ENCODE measurements around the gene ZNF536.
"Not testable (repeated sequence)": the region's sequence is repeated elsewhere in the genome, so short reads cannot be mapped to it uniquely, and the experiment has no call there.

Gene ZNF536

GRCh38 chr19:30486250-30486649 lies 114.1 kb downstream of the ZNF536 start:
- H3K4me3 ChIP-seq (ENCODE audit: low read depth, low read length); H3K4me1 ChIP-seq (ENCODE audit: control insufficient read depth, insufficient read depth, low read length, unreplicated experiment); H2AFZ ChIP-seq (ENCODE audit: low read length, unreplicated experiment); H3K79me2 ChIP-seq (ENCODE audit: control insufficient read depth, insufficient read depth, low read length, unreplicated experiment); H3K36me3 ChIP-seq (ENCODE audit: insufficient read depth, low read length); H3K27me3 ChIP-seq (ENCODE audit: insufficient read depth, low read length); H3K27ac ChIP-seq (ENCODE audit: low read depth, low read length): not testable (repeated sequence)

- Histone ChIP-seq H2AFZ (ENCODE audit: low read length, unreplicated experiment) (no peak overlapping the region), H3K27me3 (ENCODE audit: insufficient read depth, low read length) (no peaks in the 10 kb centered on the region), H3K79me2 (ENCODE audit: control insufficient read depth, insufficient read depth, low read length, unreplicated experiment) (no peaks in the 10 kb centered on the region), H3K36me3 (ENCODE audit: insufficient read depth, low read length) (no peaks in the 10 kb centered on the region), H3K27ac (ENCODE audit: low read depth, low read length) (no peak overlapping the region), H3K4me3 (ENCODE audit: low read depth, low read length) (no peak overlapping the region), H3K4me1 (ENCODE audit: control insufficient read depth, insufficient read depth, low read length, unreplicated experiment) (no peaks in the 10 kb centered on the region)
Observed at GRCh38 chr19:30487178-30487577, 115.0 kb downstream of the ZNF536 start.

- Histone ChIP-seq H3K36me3 (ENCODE audit: insufficient read depth, low read length) (no peaks in the 10 kb centered on the region), H3K27ac (ENCODE audit: low read depth, low read length) (no peak overlapping the region), H3K4me1 (ENCODE audit: control insufficient read depth, insufficient read depth, low read length, unreplicated experiment) (no peaks in the 10 kb centered on the region), H3K27me3 (ENCODE audit: insufficient read depth, low read length) (no peaks in the 10 kb centered on the region), H2AFZ (ENCODE audit: low read length, unreplicated experiment) (no peak overlapping the region), H3K79me2 (ENCODE audit: control insufficient read depth, insufficient read depth, low read length, unreplicated experiment) (no peaks in the 10 kb centered on the region), H3K4me3 (ENCODE audit: low read depth, low read length) (no peak overlapping the region)
Observed at GRCh38 chr19:30488191-30488590, 116.0 kb downstream of the ZNF536 start.

GRCh38 chr19:30490760-30491159 lies 118.6 kb downstream of the ZNF536 start:
- Histone ChIP-seq H3K27me3 (ENCODE audit: insufficient read depth, low read length) (no peaks in the 10 kb centered on the region), H2AFZ (ENCODE audit: low read length, unreplicated experiment) (no peak overlapping the region), H3K27ac (ENCODE audit: low read depth, low read length) (no peak overlapping the region), H3K4me1 (ENCODE audit: control insufficient read depth, insufficient read depth, low read length, unreplicated experiment) (no peaks in the 10 kb centered on the region), H3K4me3 (ENCODE audit: low read depth, low read length) (no peak overlapping the region), H3K36me3 (ENCODE audit: insufficient read depth, low read length) (no peaks in the 10 kb centered on the region), H3K79me2 (ENCODE audit: control insufficient read depth, insufficient read depth, low read length, unreplicated experiment) (no peaks in the 10 kb centered on the region)

- H3K4me3 ChIP-seq (ENCODE audit: low read depth, low read length), result no peak overlapping the region
- H3K27ac ChIP-seq (ENCODE audit: low read depth, low read length), result no peak overlapping the region
- no peaks in the 10 kb centered on the region for H3K27me3 ChIP-seq (ENCODE audit: insufficient read depth, low read length)
- H3K36me3 ChIP-seq (ENCODE audit: insufficient read depth, low read length), result no peaks in the 10 kb centered on the region
- H3K4me1 ChIP-seq (ENCODE audit: control insufficient read depth, insufficient read depth, low read length, unreplicated experiment), result no peaks in the 10 kb centered on the region
- H3K79me2 ChIP-seq (ENCODE audit: control insufficient read depth, insufficient read depth, low read length, unreplicated experiment), result no peaks in the 10 kb centered on the region
- no peak overlapping the region for H2AFZ ChIP-seq (ENCODE audit: low read length, unreplicated experiment)
Observed at GRCh38 chr19:30492586-30493270, 120.5 kb downstream of the ZNF536 start.

GRCh38 chr19:30497034-30497433 lies 124.8 kb downstream of the ZNF536 start:
- H3K27me3 ChIP-seq (ENCODE audit: insufficient read depth, low read length), result no peaks in the 10 kb centered on the region
- no peak overlapping the region for H2AFZ ChIP-seq (ENCODE audit: low read length, unreplicated experiment)
- H3K79me2 ChIP-seq (ENCODE audit: control insufficient read depth, insufficient read depth, low read length, unreplicated experiment), result no peaks in the 10 kb centered on the region
- H3K4me3 ChIP-seq (ENCODE audit: low read depth, low read length), result no peak overlapping the region
- no peaks in the 10 kb centered on the region for H3K4me1 ChIP-seq (ENCODE audit: control insufficient read depth, insufficient read depth, low read length, unreplicated experiment)
- H3K27ac ChIP-seq (ENCODE audit: low read depth, low read length), result no peak overlapping the region
- H3K36me3 ChIP-seq (ENCODE audit: insufficient read depth, low read length), result no peaks in the 10 kb centered on the region

GRCh38 chr19:30498085-30498484 lies 125.9 kb downstream of the ZNF536 start:
- H3K4me3 ChIP-seq (ENCODE audit: low read depth, low read length); H3K4me1 ChIP-seq (ENCODE audit: control insufficient read depth, insufficient read depth, low read length, unreplicated experiment); H3K27me3 ChIP-seq (ENCODE audit: insufficient read depth, low read length); H2AFZ ChIP-seq (ENCODE audit: low read length, unreplicated experiment); H3K79me2 ChIP-seq (ENCODE audit: control insufficient read depth, insufficient read depth, low read length, unreplicated experiment); H3K27ac ChIP-seq (ENCODE audit: low read depth, low read length); H3K36me3 ChIP-seq (ENCODE audit: insufficient read depth, low read length): not testable (repeated sequence)

GRCh38 chr19:30498707-30499106 lies 126.5 kb downstream of the ZNF536 start:
- Histone ChIP-seq H3K27me3 (ENCODE audit: insufficient read depth, low read length) (no peaks in the 10 kb centered on the region), H2AFZ (ENCODE audit: low read length, unreplicated experiment) (no peak overlapping the region), H3K79me2 (ENCODE audit: control insufficient read depth, insufficient read depth, low read length, unreplicated experiment) (no peaks in the 10 kb centered on the region), H3K4me1 (ENCODE audit: control insufficient read depth, insufficient read depth, low read length, unreplicated experiment) (no peaks in the 10 kb centered on the region), H3K27ac (ENCODE audit: low read depth, low read length) (no peak overlapping the region), H3K4me3 (ENCODE audit: low read depth, low read length) (no peak overlapping the region), H3K36me3 (ENCODE audit: insufficient read depth, low read length) (no peaks in the 10 kb centered on the region)

- no peaks in the 10 kb centered on the region for H3K27me3 ChIP-seq (ENCODE audit: insufficient read depth, low read length)
- no peaks in the 10 kb centered on the region for H3K4me1 ChIP-seq (ENCODE audit: control insufficient read depth, insufficient read depth, low read length, unreplicated experiment)
- H3K4me3 ChIP-seq (ENCODE audit: low read depth, low read length), result no peak overlapping the region
- no peak overlapping the region for H3K27ac ChIP-seq (ENCODE audit: low read depth, low read length)
- H2AFZ ChIP-seq (ENCODE audit: low read length, unreplicated experiment), result no peak overlapping the region
- H3K36me3 ChIP-seq (ENCODE audit: insufficient read depth, low read length), result no peaks in the 10 kb centered on the region
- H3K79me2 ChIP-seq (ENCODE audit: control insufficient read depth, insufficient read depth, low read length, unreplicated experiment), result no peaks in the 10 kb centered on the region
Observed at GRCh38 chr19:30504272-30504671, 132.1 kb downstream of the ZNF536 start.

GRCh38 chr19:30512176-30513081 lies 140.2 kb downstream of the ZNF536 start:
- no peaks in the 10 kb centered on the region for H3K27me3 ChIP-seq (ENCODE audit: insufficient read depth, low read length)
- no peak overlapping the region for H3K27ac ChIP-seq (ENCODE audit: low read depth, low read length)
- no peak overlapping the region for H3K4me3 ChIP-seq (ENCODE audit: low read depth, low read length)
- H2AFZ ChIP-seq (ENCODE audit: low read length, unreplicated experiment), result no peak overlapping the region
- H3K4me1 ChIP-seq (ENCODE audit: control insufficient read depth, insufficient read depth, low read length, unreplicated experiment), result no peaks in the 10 kb centered on the region
- no peaks in the 10 kb centered on the region for H3K79me2 ChIP-seq (ENCODE audit: control insufficient read depth, insufficient read depth, low read length, unreplicated experiment)
- H3K36me3 ChIP-seq (ENCODE audit: insufficient read depth, low read length), result no peaks in the 10 kb centered on the region

- H3K4me3 ChIP-seq (ENCODE audit: low read depth, low read length), result no peak overlapping the region
- no peaks in the 10 kb centered on the region for H3K36me3 ChIP-seq (ENCODE audit: insufficient read depth, low read length)
- no peaks in the 10 kb centered on the region for H3K79me2 ChIP-seq (ENCODE audit: control insufficient read depth, insufficient read depth, low read length, unreplicated experiment)
- no peak overlapping the region for H3K27ac ChIP-seq (ENCODE audit: low read depth, low read length)
- no peak overlapping the region for H2AFZ ChIP-seq (ENCODE audit: low read length, unreplicated experiment)
- no peaks in the 10 kb centered on the region for H3K4me1 ChIP-seq (ENCODE audit: control insufficient read depth, insufficient read depth, low read length, unreplicated experiment)
- no peaks in the 10 kb centered on the region for H3K27me3 ChIP-seq (ENCODE audit: insufficient read depth, low read length)
Observed at GRCh38 chr19:30513082-30513411, 140.9 kb downstream of the ZNF536 start.

All from ACC112 (cell line).